GM10266 (cell line): ENCODE results near the gene DCC.

Experiments
- DNase-seq: peaks from one replicate; pipeline ENCODE4 v3.0.0; 2012; ENCODE audit errors: extremely low spot score
- TF ChIP-seq, protein P1 (sequence below): IDR thresholded peaks from 2 replicates; pipeline ENCODE4 v1.5.1; 2012; ENCODE audit warnings: mild to moderate bottlenecking, low read depth; ENCODE audit not compliant: control insufficient read depth, insufficient read depth; ENCODE audit errors: missing control alignments

DCC gene

DNA sequence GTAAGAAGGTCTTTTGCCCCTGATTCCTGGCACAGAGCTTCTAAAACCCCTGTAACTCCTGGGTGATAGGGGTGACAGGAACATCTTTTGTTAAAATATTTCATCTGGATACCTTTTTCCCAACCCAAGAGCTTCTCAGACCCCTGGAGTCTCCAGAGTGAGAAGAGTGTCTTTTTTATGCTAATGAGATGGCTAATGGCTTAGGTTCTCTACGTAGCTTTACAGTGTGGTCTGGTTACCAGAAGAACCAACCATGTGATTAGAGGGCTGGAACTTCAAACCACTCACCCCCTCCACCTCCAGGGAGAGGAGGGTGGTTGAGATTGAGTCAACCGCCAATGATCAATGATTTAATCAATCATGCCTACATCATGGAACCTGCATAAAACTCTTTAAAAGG, 16.2 kb upstream of the DCC start:
- DNase-seq: no peak
- TF ChIP-seq, protein P1, sequence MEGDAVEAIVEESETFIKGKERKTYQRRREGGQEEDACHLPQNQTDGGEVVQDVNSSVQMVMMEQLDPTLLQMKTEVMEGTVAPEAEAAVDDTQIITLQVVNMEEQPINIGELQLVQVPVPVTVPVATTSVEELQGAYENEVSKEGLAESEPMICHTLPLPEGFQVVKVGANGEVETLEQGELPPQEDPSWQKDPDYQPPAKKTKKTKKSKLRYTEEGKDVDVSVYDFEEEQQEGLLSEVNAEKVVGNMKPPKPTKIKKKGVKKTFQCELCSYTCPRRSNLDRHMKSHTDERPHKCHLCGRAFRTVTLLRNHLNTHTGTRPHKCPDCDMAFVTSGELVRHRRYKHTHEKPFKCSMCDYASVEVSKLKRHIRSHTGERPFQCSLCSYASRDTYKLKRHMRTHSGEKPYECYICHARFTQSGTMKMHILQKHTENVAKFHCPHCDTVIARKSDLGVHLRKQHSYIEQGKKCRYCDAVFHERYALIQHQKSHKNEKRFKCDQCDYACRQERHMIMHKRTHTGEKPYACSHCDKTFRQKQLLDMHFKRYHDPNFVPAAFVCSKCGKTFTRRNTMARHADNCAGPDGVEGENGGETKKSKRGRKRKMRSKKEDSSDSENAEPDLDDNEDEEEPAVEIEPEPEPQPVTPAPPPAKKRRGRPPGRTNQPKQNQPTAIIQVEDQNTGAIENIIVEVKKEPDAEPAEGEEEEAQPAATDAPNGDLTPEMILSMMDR: no peak

DNA sequence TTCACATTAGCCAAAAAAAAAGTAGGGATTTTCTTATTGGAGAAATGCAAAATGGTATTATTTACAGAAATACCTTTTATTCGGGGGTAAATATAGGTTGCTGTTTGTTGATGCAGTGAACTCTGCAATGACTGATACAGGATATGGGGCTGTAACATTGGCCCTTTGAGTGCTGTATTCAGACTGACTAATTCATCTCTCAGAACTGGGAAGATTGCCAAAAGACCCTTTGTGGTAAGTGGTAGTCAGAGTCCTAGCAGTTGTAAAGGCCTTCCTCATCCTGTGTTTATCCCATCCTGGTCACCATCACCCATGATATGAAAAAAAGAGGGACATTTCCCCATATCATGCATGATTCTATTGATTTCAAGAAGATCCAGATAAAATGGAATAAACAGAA, 14.0 kb upstream of the DCC start:
- DNase-seq: no peak
- TF ChIP-seq, protein P1: no peak

DNA sequence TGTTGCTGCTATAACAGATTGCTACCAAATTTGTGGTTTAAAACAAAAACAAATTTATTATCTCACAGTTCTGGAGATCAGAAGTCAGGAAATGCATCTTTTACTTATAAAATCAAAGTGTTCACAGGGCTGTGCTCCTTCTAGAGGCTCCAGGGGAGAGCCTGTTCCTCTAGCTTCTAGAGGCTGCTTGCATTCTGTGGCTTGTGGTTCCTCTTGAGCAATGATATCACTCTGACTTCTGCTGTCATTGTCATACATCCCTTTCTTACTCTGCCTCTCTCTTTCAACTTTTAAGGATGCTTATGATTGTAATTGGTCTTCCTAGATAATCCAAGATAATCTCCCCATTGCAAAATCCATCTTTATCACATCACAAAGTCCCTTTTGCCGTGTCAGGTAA, 6.1 kb upstream of the DCC start:
- no peak for DNase-seq
- TF ChIP-seq, protein P1: no peak

GRCh38 chr18:52334307-52334706, 5.7 kb upstream of the DCC start:
- no peak for DNase-seq
- TF ChIP-seq, protein P1: no peak

DNA sequence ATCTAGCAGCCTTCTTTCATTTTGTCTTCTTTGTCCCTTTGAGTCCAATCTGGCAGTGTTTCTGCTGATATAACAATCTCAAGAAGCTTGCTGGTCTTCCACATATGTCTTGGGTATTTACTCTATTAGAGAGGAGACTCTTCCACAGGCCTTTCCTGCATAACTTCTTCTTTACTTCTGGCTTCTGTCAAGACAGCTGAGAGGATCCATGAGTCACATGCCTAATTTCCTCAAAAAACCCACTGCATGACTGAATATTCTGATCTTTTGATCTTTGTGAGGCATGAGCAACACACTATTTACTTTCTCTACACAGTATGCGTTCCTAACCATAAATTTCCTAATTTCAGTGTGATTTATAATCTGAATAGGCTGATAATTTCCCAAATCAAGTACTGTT, 5.1 kb upstream of the DCC start:
- no peak for DNase-seq
- TF ChIP-seq, protein P1: no peak

DNA sequence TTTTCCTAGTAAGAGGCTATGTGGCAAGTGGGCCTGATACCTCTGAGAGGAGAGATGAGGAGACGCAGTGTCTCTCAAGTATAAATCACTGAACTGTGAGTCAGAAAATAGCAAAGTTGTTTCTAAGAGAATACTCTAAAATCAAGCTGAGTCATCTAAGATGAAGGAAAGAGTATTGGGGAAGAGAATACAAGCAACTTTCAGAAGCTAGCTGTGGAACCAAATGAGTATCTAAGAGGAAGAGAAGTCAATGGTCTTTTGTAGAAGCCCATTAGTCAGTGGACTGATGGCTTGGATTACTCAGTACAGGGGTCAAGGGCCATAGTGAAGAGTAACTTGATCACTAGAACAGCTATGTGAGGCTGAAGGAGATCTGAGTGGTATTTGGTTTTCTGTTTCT, 2.7 kb upstream of the DCC start:
- TF ChIP-seq, protein P1: no peak
- DNase-seq: no peak

- DNase-seq: no peak
- TF ChIP-seq, protein P1: no peak
These were observed 557 bp downstream of the DCC start for GRCh38 chr18:52340406-52341102.
